Upper lobe of left lung (tissue), 6 donors: ENCODE measurements around the gene RIMBP2. TPM values are rescaled to one million over a fixed set of nuclear protein-coding genes. Genes with fewer than 3 reads are reported as not detected.

Source experiments
- ATAC-seq, 2 donors: fragments of 200-7000 bp; cut with Tn5 transposase; one replicate each; pipeline ENCODE4 v1.9.1; 2022; ENCODE audit warnings: mild to moderate bottlenecking in 2 of 2, moderate library complexity in 2 of 2; ENCODE audit not compliant: low FRiP score in 2 of 2
- DNase-seq, 2 donors: peaks; one replicate each; pipeline ENCODE4 v3.0.0-alpha.2; 2019 to 2020
- H3K27ac ChIP-seq, 4 donors: fragments of 200-600 bp; sonication (generic); one replicate each; pipeline ENCODE4 v1.5.1; 2016 to 2019
- H3K27me3 ChIP-seq, 4 donors: fragments of 200-600 bp; sonication (generic); one replicate each; pipeline ENCODE4 v1.5.1; 2017 to 2019
- H3K36me3 ChIP-seq, 4 donors: fragments of 200-600 bp; sonication (generic); one replicate each; pipeline ENCODE4 v1.5.1; 2016 to 2019
- H3K4me1 ChIP-seq, 4 donors: fragments of 200-600 bp; sonication (generic); one replicate each; pipeline ENCODE4 v1.5.1; 2018 to 2019
- H3K4me3 ChIP-seq, 4 donors: fragments of 200-600 bp; sonication (generic); one replicate each; pipeline ENCODE4 v1.5.1; 2017 to 2019; ENCODE audit warnings: mild to moderate bottlenecking in 2 of 4, moderate library complexity in 1 of 4
- H3K9me3 ChIP-seq, 4 donors: fragments of 200-600 bp; sonication (generic); one replicate each; pipeline ENCODE4 v1.5.1; 2018 to 2019
- CTCF ChIP-seq, 6 experiments: fragments of 450-650 bp in 4 of 6; fragments of 200-600 bp in 2 of 6; sonication (generic) in 2 of 6; IDR thresholded peaks; one replicate each; pipeline ENCODE4 v1.5.1; 2016 to 2019; ENCODE audit warnings: antibody characterized with exemption in 6 of 6
- EP300 ChIP-seq, 4 donors: sonication (generic); formaldehyde crosslinking; IDR thresholded peaks; one replicate each; pipeline ENCODE4 v1.5.1; 2017; ENCODE audit warnings: antibody characterized with exemption in 4 of 4, control low read depth in 2 of 4
- POLR2A ChIP-seq, 4 donors: fragments of 450-650 bp; IDR thresholded peaks; one replicate each; pipeline ENCODE4 v1.5.1; 2016 to 2017; ENCODE audit warnings: antibody characterized with exemption in 4 of 4, mild to moderate bottlenecking in 2 of 4
- POLR2AphosphoS5 ChIP-seq, 2 donors: sonication (generic); formaldehyde crosslinking; IDR thresholded peaks; one replicate each; pipeline ENCODE4 v1.5.1; 2017; ENCODE audit warnings: antibody characterized with exemption in 2 of 2
- WGBS, 2 donors: methylation state at CpG; one replicate each; pipeline ENCODE4 v1.1.5; 2017 to 2018; 5-methylcytosine and 5-hydroxymethylcytosine counted together
- total RNA-seq, 6 donors: library from RNA; depleted of rRNA in 4 of 6; stranded (reverse); fragments of >200 nt in 4 of 6; gene quantifications; one replicate each; pipeline versions ENCODE4 v1.1.0 to v1.2.1, GENCODE V29; 2016 to 2021
- donor health status: DM: no; HTN: no; CAD: no; lungs with moderate emphysema.
- donor health status: DM: no; HTN: yes; CAD: no; lungs with severe emphysema.

The RIMBP2 gene
- total RNA-seq, 6 donors from 2014 or later, result 0.23 to 3.9 (median 0.44) TPM; not detected in 1

GRCh38 chr12:130628304-130628703 lies 87.8 kb downstream of the RIMBP2 start:
- DNase-seq (no peak), ATAC-seq (no peak)
- Histone ChIP-seq H3K36me3 (no peaks in the 10 kb centered on the region), H3K4me3 (no peak overlapping the region), H3K27me3 (no peaks in the 10 kb centered on the region), H3K9me3 (peaks cover 0 to 4% (median 0%) of the 10 kb centered on the region in 4 donors), H3K4me1 (no peaks in the 10 kb centered on the region), H3K27ac (no peak overlapping the region)
- no peak for TF ChIP-seq POLR2A (IDR thresholded peaks at IDR 0.05)
- 79 to 88% methylated on average over 5 of the region's 5 CpGs for WGBS, 2 donors

- H3K36me3 ChIP-seq, result no peaks in the 10 kb centered on the region
- no peak for TF ChIP-seq CTCF (IDR thresholded peaks at IDR 0.05)
- DNase-seq, result no peak
- H3K4me1 ChIP-seq, result no peaks in the 10 kb centered on the region
- whole genome bisulfite sequencing, 2 donors, result 82 to 91% methylated on average over 7 of the region's 7 CpGs
- H3K4me3 ChIP-seq, result no peak overlapping the region
- no peak for ATAC-seq
- no peaks in the 10 kb centered on the region for H3K27me3 ChIP-seq
- no peak overlapping the region for H3K27ac ChIP-seq
- H3K9me3 ChIP-seq, result peaks cover 0 to 10% (median 0%) of the 10 kb centered on the region in 4 donors
These were observed 88.9 kb downstream of the RIMBP2 start for GRCh38 chr12:130627175-130627574.

GRCh38 chr12:130626601-130627000 lies 89.5 kb downstream of the RIMBP2 start:
- 83 to 86% methylated on average over 11 of the region's 11 CpGs for WGBS, 2 donors
- Histone ChIP-seq H3K4me3 (no peak overlapping the region), H3K4me1 (no peaks in the 10 kb centered on the region), H3K36me3 (no peaks in the 10 kb centered on the region), H3K27me3 (no peaks in the 10 kb centered on the region), H3K27ac (no peak overlapping the region), H3K9me3 (peaks cover 0 to 10% (median 0%) of the 10 kb centered on the region in 4 donors)
- TF ChIP-seq EP300 (IDR thresholded peaks at IDR 0.05) (no peak), POLR2AphosphoS5 (IDR thresholded peaks at IDR 0.05) (no peak), CTCF (IDR thresholded peaks at IDR 0.05) (no peak), POLR2A (IDR thresholded peaks at IDR 0.05) (no peak)
- DNase-seq (no peak), ATAC-seq (no peak)

GRCh38 chr12:130625201-130625600 lies 90.9 kb downstream of the RIMBP2 start:
- Histone ChIP-seq H3K4me3 (no peak overlapping the region), H3K27me3 (no peaks in the 10 kb centered on the region), H3K9me3 (peaks cover 0 to 10% (median 0%) of the 10 kb centered on the region in 4 donors), H3K27ac (no peak overlapping the region), H3K4me1 (no peaks in the 10 kb centered on the region), H3K36me3 (no peaks in the 10 kb centered on the region)
- no peak for TF ChIP-seq POLR2AphosphoS5 (IDR thresholded peaks at IDR 0.05)
- TF ChIP-seq EP300 (IDR thresholded peaks at IDR 0.05), result no peak
- DNase-seq (no peak), ATAC-seq (no peak)
- 44 to 45% methylated on average over 5 of the region's 5 CpGs for WGBS, 2 donors

GRCh38 chr12:130622803-130623202 lies 93.3 kb downstream of the RIMBP2 start:
- Histone ChIP-seq H3K4me1 (no peaks in the 10 kb centered on the region), H3K36me3 (no peaks in the 10 kb centered on the region), H3K4me3 (no peak overlapping the region), H3K27me3 (no peaks in the 10 kb centered on the region), H3K27ac (no peak overlapping the region), H3K9me3 (peaks cover 0 to 10% (median 0%) of the 10 kb centered on the region in 4 donors)
- WGBS, 2 donors, result 65 to 71% methylated on average over 3 of the region's 3 CpGs
- ATAC-seq, result no peak
- TF ChIP-seq POLR2A (IDR thresholded peaks at IDR 0.05) (no peak), EP300 (IDR thresholded peaks at IDR 0.05) (no peak), CTCF (IDR thresholded peaks at IDR 0.05) (no peak), POLR2AphosphoS5 (IDR thresholded peaks at IDR 0.05) (no peak)
- DNase-seq, result no peak

- Histone ChIP-seq H3K27me3 (no peaks in the 10 kb centered on the region), H3K9me3 (peaks cover 0 to 10% (median 0%) of the 10 kb centered on the region in 4 donors), H3K4me1 (no peaks in the 10 kb centered on the region), H3K4me3 (no peak overlapping the region), H3K27ac (no peak overlapping the region), H3K36me3 (no peaks in the 10 kb centered on the region)
- TF ChIP-seq EP300 (IDR thresholded peaks at IDR 0.05) (no peak), CTCF (IDR thresholded peaks at IDR 0.05) (no peak), POLR2A (IDR thresholded peaks at IDR 0.05) (no peak), POLR2AphosphoS5 (IDR thresholded peaks at IDR 0.05) (no peak)
- ATAC-seq (no peak), DNase-seq (no peak)
- WGBS, 2 donors, result 86 to 88% methylated on average over 13 of the region's 13 CpGs
These were observed 94.3 kb downstream of the RIMBP2 start for GRCh38 chr12:130621696-130622298.
